HG03159 (cell line): ENCODE measurements around the gene IRAK2.

Experiments
- ATAC-seq: cut with Tn5 transposase; IDR thresholded peaks from one replicate; pipeline ENCODE4 v1.9.1; 2021; ENCODE audit warnings: mild to moderate bottlenecking, moderate library complexity; ENCODE audit not compliant: unreplicated experiment

Gene IRAK2

GRCh38 chr3:10188804-10189556 is 24.3 kb downstream of the IRAK2 start:
- no peak for ATAC-seq

GRCh38 chr3:10189557-10190354 is 25.0 kb downstream of the IRAK2 start:
- ATAC-seq, result no peak

- ATAC-seq, result no peak
These were observed 28.4 kb downstream of the IRAK2 start for GRCh38 chr3:10192953-10193691.

- ATAC-seq, result no peak
These were observed 29.1 kb downstream of the IRAK2 start for GRCh38 chr3:10193692-10194327.

- ATAC-seq, result no peak
These were observed 29.8 kb downstream of the IRAK2 start for GRCh38 chr3:10194328-10195071.

GRCh38 chr3:10195366-10196089 is 30.8 kb downstream of the IRAK2 start:
- ATAC-seq, result no peak

- ATAC-seq, result no peak
These were observed 31.8 kb downstream of the IRAK2 start for GRCh38 chr3:10196389-10197052.

- ATAC-seq, result no peak
These were observed 33.5 kb downstream of the IRAK2 start for GRCh38 chr3:10198226-10198625.

GRCh38 chr3:10198761-10199649 is 34.3 kb downstream of the IRAK2 start:
- ATAC-seq, result peak; percentile 78

GRCh38 chr3:10204921-10205320 is 40.2 kb downstream of the IRAK2 start:
- ATAC-seq, result no peak

GRCh38 chr3:10205451-10206165 is 40.9 kb downstream of the IRAK2 start:
- no peak for ATAC-seq

GRCh38 chr3:10206166-10206511 is 41.4 kb downstream of the IRAK2 start:
- no peak for ATAC-seq

GRCh38 chr3:10213156-10213792 is 48.6 kb downstream of the IRAK2 start:
- ATAC-seq, result no peak

- no peak for ATAC-seq
These were observed 51.1 kb downstream of the IRAK2 start for GRCh38 chr3:10215578-10216368.

GRCh38 chr3:10217359-10217758 is 52.6 kb downstream of the IRAK2 start:
- no peak for ATAC-seq

GRCh38 chr3:10219737-10220136 is 55.0 kb downstream of the IRAK2 start:
- ATAC-seq, result no peak
